HCEC 1CT (cell line): ENCODE measurements around the gene DNAJB4.
"Not testable (repeated sequence)": the region's sequence is repeated elsewhere in the genome, so short reads cannot be mapped to it uniquely, and the experiment has no call there.

Experiments
- DNase-seq: peaks from one replicate; pipeline ENCODE4 v3.0.0-alpha.2; 2017

Gene DNAJB4

GRCh38 chr1:78040484-78041089, 35.8 kb downstream of the DNAJB4 start:
- DNase-seq: no peak

GRCh38 chr1:78043436-78043835, 38.7 kb downstream of the DNAJB4 start:
- DNase-seq: no peak

DNA sequence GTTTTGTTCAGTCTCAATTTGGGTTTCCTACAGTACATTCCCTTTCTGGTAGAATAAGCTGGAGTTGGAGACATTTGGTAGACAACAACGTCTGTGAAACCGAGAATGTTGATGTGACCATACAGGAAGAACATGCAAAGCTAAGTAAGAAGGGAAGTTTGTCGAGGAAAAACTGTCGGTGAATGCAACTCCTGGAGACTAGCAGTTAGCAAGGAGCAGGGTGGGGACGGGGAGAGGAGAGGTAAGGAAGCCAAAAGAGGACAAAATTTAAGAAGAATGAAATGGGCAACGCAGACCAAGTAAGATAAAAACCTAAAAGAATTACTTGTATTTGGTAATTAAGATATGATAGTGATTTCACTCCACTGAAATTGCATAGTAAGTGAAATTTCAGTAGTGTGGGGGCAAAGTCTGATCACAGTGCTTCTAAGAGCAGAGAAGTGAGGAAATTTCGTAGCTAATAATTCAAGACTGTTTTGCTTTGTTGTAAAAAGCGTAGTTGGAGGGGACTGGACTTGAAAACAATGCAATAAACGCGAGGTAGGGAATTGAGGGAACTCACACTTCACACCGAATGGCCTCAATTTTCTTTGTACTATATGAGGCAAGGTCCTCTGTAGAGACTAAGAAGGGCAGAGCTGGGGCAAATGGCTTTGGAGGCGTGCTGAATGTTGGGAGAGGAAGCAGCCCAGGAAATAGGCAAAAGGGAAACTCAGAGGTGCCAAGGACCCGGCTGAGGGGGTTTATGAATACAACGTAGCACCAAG, 40.2 kb downstream of the DNAJB4 start:
- DNase-seq: no peak

- no peak for DNase-seq
These were observed 40.8 kb downstream of the DNAJB4 start for GRCh38 chr1:78045563-78045925.

GRCh38 chr1:78045926-78046778, 41.4 kb downstream of the DNAJB4 start, which contains the start of gene GIPC2:
GIPC2 (plus strand) TSS chr1:78045966; CDS start chr1:78046095, 129 bp downstream.
- no peak for DNase-seq

GRCh38 chr1:78047106-78047505, 42.4 kb downstream of the DNAJB4 start:
- no peak for DNase-seq

GRCh38 chr1:78047631-78048030, 42.9 kb downstream of the DNAJB4 start:
- no peak for DNase-seq

GRCh38 chr1:78048446-78048845, 43.7 kb downstream of the DNAJB4 start:
- no peak for DNase-seq

- no peak for DNase-seq
These were observed 44.7 kb downstream of the DNAJB4 start for GRCh38 chr1:78049396-78049795.

- no peak for DNase-seq
These were observed 46.3 kb downstream of the DNAJB4 start for GRCh38 chr1:78051005-78051404.

GRCh38 chr1:78052685-78053405, 48.1 kb downstream of the DNAJB4 start:
- no peak for DNase-seq

- no peak for DNase-seq
These were observed 48.8 kb downstream of the DNAJB4 start for GRCh38 chr1:78053498-78053897.

- DNase-seq: peak; percentile 13
These were observed 49.8 kb downstream of the DNAJB4 start for GRCh38 chr1:78054559-78054958.

DNA sequence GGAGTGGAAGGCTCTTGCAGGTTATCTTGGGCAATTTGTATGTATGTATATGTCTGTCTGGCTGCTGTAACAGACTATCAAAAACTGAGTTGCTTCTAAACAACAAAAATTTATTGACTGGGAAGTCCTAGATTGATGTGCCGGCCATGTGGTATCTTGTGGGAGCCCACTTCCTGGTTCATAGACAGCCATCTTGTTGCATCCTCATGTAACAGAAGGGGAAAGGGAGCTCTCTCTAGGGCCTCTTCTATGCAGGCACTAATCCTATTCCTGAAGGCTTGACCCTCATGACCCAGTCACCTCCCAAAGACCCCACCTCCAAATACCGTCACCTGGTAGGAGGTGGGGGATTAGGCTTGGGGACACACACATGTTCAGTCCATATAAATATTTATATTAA, 50.2 kb downstream of the DNAJB4 start:
- no peak for DNase-seq

GRCh38 chr1:78055565-78056132, 50.9 kb downstream of the DNAJB4 start:
- no peak for DNase-seq

DNA sequence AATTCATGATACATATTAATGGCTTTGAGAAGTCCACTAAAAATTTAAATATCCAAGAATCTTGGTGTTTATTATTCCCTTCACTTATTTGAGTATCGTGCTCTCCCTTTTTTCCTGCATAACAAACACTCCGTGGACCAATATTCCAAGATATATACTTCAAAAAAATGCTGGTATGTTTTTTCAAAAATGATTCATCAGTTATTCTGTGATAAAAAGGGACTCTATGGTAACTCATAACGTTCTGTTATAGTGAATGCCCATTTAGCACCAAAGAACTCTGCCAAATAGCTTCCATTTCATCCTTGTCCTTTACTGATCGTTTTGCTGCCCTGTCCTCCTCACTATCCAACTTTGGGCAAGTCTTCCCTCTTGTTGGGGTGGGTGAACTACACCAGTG, 53.9 kb downstream of the DNAJB4 start:
- DNase-seq: no peak

GRCh38 chr1:78060857-78061563, 56.3 kb downstream of the DNAJB4 start:
- DNase-seq: no peak

- peak; percentile 90 for DNase-seq
These were observed 57.2 kb downstream of the DNAJB4 start for GRCh38 chr1:78061825-78062523.

DNA sequence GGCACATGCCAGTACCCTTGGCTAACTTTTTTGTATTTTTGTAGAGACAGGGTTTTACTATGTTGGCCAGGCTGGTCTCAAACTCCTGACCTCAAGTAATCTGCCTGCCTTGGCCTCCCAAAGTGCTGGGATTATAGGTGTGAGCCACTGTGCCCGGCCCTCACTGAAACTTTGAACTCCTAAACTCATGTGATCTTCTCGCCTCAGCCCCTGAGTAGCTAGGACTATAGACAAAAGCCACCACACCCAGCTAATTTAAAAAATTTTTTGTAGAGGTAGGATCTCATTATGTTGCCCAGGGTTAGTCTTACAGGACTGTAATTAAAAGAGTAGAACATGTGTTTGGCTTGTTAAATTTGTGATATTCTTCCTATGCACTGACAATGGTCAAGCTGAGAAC, 60.1 kb downstream of the DNAJB4 start:
- not testable (repeated sequence) for DNase-seq
